ENCODE measurements around the gene MYBPC2.
"Not testable (repeated sequence)": the region's sequence is repeated elsewhere in the genome, so short reads cannot be mapped to it uniquely, and the experiment has no call there.

The MYBPC2 gene

DNA sequence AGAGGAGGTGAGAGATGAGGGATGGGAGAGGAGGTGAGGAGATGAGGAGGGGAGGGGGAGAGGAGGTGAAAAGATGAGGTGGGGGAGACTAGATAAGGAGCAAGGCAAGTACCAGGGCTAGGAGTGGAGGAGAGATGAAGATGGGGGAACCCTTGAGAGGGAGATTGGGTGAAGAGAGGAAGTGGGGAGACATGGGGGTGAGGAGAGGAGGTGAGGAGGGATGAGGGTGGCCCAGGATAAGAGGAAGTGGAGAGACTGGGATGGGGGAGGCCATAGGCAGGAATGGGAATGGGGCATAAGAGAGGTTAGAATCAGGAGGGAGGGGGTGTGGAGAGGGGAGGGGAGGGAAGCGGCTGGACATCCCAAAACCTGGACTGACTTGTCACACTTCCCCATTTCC lies 26.9 kb downstream of the MYBPC2 start:
- DNase-seq (ENCODE audit: low spot score): no peak

DNA sequence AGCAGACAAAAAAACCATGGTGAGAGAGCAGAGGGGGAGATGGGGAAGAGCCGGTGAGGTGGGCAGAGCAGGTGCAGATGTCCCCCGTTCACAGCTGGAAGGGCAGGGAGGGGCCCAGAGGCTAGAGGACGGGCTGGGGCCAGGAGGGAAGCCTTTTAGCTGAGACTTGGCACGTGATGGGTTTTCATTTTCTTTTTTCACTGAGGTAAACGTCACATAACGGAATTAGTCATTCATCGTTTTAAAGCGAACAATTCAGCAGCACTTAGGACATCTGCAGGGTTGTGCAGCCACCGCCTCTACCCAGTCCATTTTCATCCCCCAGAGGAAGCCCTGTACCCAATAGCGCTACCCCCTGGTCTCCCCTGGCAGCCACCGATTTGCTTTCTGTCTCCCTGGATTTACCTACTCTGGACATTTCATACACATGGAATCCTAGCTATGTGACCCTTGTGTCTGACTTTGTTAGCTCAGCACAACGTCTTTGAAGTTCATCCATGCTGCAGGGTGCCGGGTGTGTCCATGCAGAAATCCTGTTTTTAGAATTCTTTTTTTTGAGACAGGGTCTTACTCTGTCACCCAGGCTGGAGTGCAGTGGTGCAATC lies 27.6 kb downstream of the MYBPC2 start:
- DNase-seq (ENCODE audit: low spot score): no peak

DNA sequence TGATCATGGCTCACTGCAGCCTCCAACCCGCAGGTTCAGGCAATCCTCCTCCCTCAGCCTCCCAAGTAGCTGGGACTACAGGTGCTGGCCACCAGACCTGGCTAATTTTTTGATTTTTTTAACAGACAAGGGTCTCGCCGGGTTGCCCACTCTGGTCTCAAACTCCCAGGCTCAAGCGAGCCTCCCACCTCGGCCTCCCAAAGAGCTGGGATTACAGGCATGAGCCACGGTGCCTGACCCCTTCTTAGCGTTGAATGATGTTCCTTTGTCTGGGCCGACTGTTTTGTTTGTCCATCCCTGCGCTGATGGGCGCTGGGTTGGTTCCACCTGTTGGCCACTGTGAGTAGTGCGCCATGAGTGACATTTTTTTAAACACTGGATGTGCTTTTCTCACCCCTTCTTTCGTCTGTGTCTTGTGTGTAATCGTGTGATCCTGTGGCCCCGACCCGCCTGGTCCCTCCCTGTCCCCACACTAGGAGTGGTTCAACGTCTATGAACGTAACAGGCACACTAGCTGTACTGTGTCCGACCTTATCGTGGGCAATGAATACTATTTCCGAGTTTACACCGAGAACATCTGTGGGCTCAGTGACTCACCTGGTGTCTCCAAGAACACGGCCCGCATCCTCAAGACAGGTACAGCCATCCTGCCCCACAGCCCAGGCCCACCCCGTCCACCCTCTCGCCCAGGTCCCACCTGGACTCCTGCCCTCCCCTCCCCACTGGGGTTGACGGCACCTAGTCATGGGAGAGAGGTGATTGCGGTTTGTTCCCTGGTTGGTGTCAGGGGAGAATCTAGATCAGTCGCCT lies 28.6 kb downstream of the MYBPC2 start:
- DNase-seq (ENCODE audit: low spot score): peak; percentile 49

DNA sequence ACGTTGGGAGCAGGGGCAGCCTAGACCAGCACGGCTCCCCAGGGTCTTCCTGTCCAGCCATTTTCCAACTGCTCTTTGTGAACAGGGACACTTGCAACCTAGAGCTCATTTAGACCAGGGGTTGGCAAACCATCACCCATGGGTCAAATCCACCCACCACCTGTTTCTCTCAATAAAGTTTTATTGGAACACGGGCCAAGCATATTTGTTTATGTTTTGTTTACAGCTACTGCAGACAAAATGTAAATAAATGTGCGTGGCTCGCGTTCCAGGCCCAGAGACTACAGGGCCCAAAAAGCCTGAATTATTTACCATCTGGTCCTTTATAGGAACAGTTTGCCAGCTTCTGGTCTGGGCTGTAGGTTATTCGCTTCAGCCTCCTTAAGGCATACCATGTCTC lies 30.3 kb downstream of the MYBPC2 start:
- no peak for DNase-seq (ENCODE audit: low spot score)

DNA sequence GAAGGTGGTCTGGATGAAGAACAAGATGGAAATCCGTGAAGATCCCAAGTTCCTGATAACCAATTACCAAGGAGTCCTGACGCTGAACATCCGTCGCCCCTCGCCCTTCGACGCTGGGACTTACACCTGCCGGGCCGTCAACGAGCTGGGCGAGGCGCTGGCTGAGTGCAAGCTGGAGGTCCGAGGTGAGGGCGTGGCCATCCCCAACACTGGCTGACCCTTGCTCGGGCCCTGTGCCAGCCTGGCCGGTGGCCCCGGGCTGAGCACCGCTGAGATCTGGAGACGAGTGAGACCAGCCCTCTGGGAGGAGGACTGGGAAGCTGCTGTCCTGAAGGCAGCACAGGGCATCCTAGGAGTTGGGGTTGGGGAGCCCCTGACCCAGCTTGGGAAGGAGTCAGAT lies 31.7 kb downstream of the MYBPC2 start:
- DNase-seq (ENCODE audit: low spot score): no peak

DNA sequence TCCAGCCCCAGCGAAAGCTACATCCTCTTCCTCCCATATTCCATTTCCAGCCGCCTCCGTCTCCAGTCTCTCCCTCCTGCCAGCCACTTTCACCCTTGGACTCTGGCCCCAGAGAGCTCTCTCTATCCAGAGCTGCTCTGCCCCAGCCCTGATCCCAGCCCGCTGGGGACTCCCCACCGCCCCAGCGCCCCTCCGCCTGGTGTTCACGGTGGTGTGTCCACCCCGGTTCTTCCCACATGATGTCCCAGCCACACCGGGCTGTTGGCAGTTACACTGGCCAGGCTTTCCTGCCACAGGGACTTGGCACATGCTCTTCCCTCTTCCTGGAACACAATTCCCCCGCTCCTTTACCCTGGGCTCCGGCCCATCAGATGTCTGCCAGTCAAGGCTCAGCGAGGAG lies 32.3 kb downstream of the MYBPC2 start:
- no peak for DNase-seq (ENCODE audit: low spot score)

DNA sequence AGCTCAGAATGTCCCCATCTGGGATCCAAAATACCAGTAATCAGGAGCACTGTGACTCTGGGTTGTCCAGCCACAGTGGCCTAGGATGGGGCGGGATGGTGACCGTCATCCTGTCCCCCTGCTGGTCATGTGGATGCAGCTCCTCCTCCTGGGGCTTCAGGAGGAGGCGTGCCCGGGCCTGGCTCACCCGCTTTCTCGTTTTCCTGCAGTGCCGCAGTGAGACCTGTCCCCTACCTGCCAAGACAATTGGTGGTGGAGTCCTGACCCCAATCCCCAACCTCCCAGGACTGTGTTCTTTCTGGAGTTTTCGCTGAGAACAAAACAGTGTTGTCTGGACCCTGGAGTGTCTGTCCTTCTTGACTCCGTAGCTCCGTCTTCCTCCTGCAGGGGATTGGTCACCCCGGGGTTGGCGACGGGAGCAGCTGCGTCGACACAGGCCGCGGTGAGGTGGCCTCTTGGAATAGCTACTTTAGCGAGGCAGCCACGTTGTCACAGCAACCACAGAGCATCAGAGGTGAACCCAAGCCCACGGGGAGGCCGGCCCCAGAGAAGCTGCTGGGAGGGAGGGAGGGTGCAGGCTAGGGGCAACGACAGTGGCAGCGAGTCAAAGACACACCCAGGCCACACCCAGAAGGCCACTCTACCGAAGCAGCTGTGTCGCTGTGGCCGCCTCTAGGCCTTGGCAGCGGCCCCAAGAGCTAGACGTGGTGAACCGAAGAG lies 33.5 kb downstream of the MYBPC2 start:
- no peak for DNase-seq (ENCODE audit: low spot score)

DNA sequence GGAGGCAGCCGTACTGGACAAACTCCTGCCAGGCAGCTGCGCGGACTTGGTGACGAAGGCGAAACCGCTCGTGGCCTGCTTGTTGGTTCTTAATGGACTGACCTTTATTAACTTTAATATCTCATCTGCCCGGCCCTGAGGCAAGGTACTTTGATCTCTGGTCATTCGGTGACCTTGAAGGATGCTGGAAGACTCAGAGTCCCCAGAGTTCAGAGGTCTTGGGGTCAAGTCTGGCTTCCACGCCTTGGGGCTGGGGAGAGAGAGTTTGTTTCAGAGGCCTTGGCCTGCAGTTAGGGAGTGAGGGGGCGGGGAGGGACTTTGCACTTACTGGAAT lies 34.0 kb downstream of the MYBPC2 start:
- DNase-seq (ENCODE audit: low spot score): no peak

DNA sequence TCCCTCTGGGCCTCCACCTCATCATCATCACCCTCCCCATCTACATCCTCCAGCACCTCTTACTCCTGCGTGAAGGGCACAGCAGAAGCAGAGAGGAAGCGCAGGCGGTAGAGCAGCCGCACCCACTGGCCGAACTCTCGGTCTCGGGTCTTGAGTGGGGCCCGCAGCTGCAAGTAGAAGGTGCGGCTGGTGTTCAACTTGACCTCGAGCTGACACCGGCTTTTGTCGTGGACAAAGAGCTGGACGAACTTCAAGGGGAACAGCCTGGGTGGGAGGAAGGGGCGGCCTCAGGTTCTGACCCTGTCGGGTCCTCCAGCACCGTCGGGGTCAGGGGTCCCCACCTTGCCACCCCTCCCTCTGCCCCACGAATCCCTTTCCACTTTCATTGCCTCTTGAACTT lies 34.9 kb downstream of the MYBPC2 start:
- DNase-seq (ENCODE audit: low spot score): no peak

DNA sequence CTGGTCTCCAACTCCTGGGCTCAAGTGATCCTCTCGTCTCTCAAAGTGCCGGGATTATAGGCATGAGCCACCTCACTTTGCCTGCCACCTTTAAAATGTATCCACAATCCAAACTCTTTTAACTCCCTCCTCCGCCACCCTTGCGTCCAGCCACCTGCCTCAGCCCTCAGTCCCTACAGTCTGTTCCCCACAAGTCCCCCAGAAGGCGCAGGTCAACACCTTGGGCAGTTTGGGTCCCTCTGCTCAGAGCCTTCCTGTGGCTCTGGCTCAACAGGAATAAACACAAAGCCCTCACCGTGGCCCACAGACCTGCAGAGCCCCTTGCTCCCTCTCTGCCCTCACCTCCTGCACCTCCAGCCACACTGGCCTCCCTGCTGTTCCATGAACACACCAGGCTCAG lies 36.1 kb downstream of the MYBPC2 start:
- no peak for DNase-seq (ENCODE audit: low spot score)

DNA sequence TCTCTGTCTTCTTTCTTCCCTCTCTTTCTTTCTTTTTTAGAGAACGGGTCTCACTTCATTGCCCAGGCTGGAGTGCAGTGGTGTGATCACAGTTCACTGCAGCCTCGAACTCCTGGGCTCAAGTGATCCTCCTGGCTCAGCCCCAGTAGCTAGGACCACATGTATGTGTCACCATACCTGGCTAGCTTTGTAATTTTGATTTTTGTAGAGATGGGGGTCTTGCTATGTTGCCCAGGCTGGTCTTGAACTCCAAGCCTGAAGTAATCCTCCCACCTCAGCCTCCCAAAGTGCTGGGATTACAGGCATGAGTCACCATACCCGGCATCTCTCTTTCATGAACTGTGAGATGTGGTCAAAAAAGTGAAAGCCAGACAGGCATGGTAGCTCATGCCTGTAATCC lies 40.6 kb downstream of the MYBPC2 start:
- DNase-seq (ENCODE audit: low spot score): not testable (repeated sequence)

DNA sequence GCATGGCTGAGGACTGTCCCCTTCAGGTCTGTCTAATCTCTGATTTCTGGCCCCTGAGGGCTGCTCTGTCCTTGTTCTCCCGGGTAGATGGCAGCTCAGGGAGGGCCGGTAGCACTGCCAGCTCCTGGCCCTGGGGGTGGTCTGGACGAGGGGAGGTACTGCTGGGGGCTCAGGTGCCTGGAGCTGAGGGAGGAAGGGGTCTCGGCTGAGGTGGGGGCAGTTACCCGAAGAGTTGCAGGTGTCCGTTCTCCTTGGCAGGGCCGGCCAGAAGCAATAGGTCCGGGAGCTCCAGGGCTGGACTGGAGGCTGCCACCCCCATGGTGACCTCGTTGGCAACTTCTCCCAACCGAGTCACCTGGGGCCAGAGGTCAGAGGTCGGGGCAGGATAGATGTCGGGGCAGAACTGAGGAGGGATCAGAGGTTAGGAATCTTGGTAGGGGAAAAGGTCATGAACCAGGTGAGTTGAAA lies 42.4 kb downstream of the MYBPC2 start:
- no peak for DNase-seq (ENCODE audit: low spot score)

DNA sequence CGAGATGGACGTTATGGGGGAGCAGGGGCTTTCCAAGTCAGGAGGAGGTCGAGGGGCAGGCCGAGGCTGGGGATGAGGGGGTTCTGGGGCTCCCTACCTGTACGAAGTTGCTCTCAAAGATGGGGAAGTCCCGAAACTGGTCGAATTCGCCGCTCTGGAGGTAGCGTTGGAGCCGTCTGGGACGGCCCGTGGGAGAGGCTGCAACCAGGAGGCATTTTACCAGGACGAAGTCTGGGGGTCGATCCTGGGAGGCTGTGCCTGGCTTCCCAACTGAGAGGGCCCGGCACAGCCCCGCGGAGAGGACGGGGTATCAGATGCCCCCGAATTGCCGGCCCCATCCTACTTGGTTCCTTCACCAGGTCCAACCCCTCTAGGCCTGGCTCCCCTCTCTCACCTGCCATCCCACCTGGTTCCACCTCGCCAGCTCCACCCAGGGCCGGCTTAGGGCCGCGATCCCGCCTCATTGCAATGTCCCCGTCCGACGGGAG lies 43.1 kb downstream of the MYBPC2 start:
- DNase-seq (ENCODE audit: low spot score): no peak

DNA sequence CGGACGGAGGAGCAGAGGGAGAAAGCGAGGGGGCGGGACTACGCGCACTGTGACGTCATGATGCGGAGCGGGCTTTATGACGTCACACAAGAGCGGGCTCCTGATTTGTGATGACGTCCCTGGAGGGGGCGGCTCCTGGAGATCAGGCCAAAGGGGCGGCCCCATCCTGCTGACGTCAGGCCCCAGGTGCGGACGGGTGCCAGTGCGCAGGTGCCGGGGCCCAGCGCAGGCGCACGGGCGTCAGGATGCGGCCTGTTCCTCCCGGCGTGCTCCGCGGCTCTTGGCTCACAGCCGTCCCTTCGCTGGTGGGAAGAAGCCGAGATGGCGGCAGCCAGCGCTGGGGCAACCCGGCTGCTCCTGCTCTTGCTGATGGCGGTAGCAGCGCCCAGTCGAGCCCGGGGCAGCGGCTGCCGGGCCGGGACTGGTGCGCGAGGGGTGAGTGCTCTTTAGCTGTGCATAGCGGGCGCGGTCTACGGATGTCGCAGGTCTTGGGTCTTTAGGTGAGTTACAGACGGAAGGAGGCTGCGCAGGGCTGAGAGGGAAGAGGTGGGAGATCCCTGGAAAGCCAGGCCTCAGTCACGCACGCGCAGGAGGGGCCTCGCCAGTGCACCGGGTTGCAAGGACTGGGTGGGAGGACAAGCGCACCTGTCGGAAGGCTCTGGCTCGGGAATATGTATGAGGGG lies 43.7 kb downstream of the MYBPC2 start, which contains the start of the genes EMC10 and GARIN5A:
TSS of gene EMC10 (plus strand) at position 284 of the 683 bp plus-strand sequence. CDS start at position 322, 38 bp downstream.
TSS of gene GARIN5A (minus strand) at position 625 of the 683 bp plus-strand sequence. CDS start at position 165, 460 bp downstream.
- DNase-seq (ENCODE audit: low spot score): peak; percentile 90

DNA sequence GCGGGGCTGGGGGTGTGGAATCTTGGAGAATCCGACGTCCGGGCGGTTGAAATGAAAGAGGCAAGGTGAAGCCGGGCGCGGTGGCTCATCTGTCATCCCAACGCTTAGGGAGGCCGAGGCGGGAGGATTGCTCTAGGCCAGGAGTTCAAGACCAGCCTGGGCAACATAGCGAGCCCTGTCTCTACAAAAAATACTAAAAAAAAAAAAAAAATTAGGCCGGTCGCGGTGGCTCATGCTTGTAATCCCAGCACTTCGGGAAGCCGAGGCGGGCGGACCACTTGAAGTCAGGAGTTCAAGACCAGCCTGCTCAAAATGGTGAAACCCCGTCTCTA lies 44.2 kb downstream of the MYBPC2 start:
- no peak for DNase-seq (ENCODE audit: low spot score)

DNA sequence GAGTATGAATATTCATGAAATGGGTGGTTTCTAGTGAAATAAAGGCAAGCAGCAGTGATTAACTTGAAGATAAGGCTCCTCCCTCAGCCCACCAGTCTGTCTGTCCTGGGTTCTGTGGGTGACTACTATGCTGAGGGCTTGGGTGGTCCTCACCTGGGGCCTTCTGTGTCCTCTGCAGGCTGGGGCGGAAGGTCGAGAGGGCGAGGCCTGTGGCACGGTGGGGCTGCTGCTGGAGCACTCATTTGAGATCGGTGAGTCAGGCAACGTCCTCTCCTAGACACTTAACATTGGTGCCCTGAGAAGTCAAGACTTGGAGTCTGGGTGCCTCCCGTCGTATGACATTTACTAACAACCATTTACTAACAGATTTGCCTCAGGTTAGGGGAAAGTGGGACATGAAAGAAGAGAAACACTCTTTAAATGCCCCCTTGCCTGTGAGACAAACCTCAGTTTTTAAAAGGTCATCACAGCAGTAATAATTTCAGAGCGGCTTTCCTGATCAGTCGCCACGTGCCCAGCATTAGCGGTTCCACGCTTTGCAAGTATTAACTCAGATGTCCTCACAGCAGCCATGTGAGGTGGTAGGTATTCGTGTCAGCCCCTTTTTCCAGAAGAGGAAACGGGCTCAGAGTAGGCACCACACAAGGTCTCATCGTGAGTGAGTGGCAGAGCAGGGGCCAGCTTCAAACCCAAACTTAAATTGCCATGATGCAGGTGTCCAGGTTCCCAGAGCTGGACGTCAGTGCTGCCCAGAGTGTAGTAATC lies 45.2 kb downstream of the MYBPC2 start:
- no peak for DNase-seq (ENCODE audit: low spot score)

DNA sequence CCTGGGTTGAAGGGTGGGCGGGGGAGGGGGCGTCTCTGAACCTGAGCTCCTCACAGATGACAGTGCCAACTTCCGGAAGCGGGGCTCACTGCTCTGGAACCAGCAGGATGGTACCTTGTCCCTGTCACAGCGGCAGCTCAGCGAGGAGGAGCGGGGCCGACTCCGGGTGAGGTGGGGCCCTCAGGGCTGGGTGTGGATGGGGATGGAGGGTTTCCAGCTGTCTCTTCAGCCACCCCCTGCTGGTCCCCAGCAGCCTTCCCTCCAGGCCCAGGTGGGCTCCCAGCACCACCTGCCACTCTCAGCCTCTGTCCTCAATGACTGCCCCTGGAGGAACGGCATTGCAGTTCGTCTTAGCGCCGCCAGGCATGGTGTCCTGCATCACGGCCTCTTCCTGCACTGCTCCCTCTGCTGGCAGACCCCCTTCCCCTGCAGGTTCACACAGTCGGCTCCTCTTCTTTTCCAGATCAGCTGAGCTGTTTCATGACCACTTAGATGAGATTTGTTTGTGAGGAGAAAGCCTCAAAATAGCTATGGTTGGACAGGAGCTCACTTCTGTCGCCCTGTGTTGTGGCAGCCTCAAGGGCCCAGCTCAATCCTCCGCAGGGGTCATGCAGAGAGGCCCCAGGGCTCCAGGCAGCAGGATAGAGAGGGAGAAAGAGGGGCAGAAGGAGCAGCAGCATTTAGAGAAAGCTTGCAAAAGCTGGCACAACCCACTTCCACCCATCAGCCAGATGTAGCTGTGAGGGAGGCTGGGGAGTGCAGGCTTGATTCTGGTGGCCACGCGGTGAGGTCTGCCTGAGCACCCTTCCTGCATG lies 46.4 kb downstream of the MYBPC2 start:
- DNase-seq (ENCODE audit: low spot score): no peak

DNA sequence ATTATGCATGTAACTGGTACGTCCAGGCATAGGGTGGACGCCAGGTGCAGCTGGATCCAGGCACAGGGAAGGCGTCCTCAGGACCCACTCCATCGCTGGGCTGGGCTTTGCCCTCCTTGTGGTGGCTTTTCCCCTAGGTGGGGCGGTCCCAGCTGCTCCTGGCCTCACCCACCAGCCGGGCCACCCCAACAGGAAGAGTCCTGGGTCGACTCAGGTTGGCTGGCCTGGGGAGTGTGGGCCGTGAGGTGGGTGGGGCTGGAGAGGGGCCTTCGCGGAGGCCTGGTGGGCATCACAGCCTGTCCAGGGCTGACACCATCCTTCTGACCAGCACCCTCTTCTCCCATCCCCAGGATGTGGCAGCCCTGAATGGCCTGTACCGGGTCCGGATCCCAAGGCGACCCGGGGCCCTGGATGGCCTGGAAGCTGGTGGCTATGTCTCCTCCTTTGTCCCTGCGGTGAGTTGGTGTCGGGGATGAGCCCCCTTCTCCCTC lies 47.1 kb downstream of the MYBPC2 start:
- DNase-seq (ENCODE audit: low spot score): no peak

DNA sequence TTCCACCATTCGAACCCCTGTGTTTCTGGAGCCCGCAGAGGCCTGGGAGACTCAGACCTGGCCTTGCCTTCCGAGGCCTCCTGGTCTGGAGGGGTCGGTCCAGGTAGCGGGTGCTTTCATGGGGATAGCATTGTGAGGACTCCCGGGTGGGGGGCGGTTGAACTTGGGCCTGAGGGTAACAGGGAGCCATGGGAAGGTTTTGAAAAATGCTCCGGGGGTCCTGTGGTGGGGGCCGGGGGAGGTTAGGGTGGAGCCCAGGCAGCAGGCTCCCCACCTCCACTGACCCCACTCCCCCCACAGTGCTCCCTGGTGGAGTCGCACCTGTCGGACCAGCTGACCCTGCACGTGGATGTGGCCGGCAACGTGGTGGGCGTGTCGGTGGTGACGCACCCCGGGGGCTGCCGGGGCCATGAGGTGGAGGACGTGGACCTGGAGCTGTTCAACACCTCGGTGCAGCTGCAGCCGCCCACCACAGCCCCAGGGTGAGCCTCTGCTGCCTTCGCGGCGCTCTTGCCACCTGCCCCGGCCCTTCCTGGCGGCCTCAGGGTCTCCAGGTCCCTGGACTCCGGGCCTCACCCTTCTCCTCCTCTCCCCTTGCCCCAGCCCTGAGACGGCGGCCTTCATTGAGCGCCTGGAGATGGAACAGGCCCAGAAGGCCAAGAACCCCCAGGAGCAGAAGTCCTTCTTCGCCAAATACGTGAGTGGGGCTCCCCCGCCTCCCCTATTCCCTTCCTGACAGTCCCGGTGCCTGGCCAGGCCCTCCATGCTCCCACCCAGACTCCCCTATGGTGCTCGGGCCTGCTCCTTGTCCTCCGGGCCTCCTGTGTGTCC lies 47.8 kb downstream of the MYBPC2 start:
- no peak for DNase-seq (ENCODE audit: low spot score)

All from CD4-positive, alpha-beta T cell treated with Interleukin-6 at 100 ng/mL for 8 hours (primary cell).